ENCODE measurements around the gene PSMD13.

Gene PSMD13

GRCh38 chr11:289712-290620 is 53.2 kb downstream of the PSMD13 start:
- DNase-seq (ENCODE audit: low read depth in 1 of 2, low spot score in 1 of 2): no peak
- H3K4me3 ChIP-seq (replicated peaks; ENCODE audit: insufficient read depth, low read length): no peak overlapping the region
- H3K27me3 ChIP-seq (ENCODE audit: insufficient read depth, poor library complexity, severe bottlenecking): peaks cover 8% of the 10 kb centered on the region
- no peak overlapping the region for H3K27ac ChIP-seq (replicated peaks)
- TF ChIP-seq POLR2AphosphoS5 (IDR thresholded peaks at IDR 0.05; ENCODE audit: low read depth) (no peak), REST (IDR thresholded peaks at IDR 0.05; ENCODE audit: insufficient replicate concordance, low read depth) (no peak), SPI1 (IDR thresholded peaks at IDR 0.05; ENCODE audit: borderline replicate concordance, low read depth) (no peak), CTCF (IDR thresholded peaks at IDR 0.05; ENCODE audit: insufficient read depth, low read length) (no peak), GABPA (IDR thresholded peaks at IDR 0.05; ENCODE audit: low read depth) (no peak)

- Histone ChIP-seq H3K27ac (replicated peaks) (no peak overlapping the region), H3K27me3 (ENCODE audit: insufficient read depth, poor library complexity, severe bottlenecking) (peaks cover 8% of the 10 kb centered on the region), H3K4me3 (replicated peaks; ENCODE audit: insufficient read depth, low read length) (no peak overlapping the region)
- TF ChIP-seq CTCF (IDR thresholded peaks at IDR 0.05; ENCODE audit: insufficient read depth, low read length) (no peak), REST (IDR thresholded peaks at IDR 0.05; ENCODE audit: insufficient replicate concordance, low read depth) (no peak), GABPA (IDR thresholded peaks at IDR 0.05; ENCODE audit: low read depth) (no peak), SPI1 (IDR thresholded peaks at IDR 0.05; ENCODE audit: borderline replicate concordance, low read depth) (no peak), POLR2AphosphoS5 (IDR thresholded peaks at IDR 0.05; ENCODE audit: low read depth) (no peak)
- no peak for DNase-seq (ENCODE audit: low read depth in 1 of 2, low spot score in 1 of 2)
Observed at GRCh38 chr11:290621-291231, 54.0 kb downstream of the PSMD13 start.

GRCh38 chr11:291281-292210 is 54.8 kb downstream of the PSMD13 start:
- Histone ChIP-seq H3K27me3 (ENCODE audit: insufficient read depth, poor library complexity, severe bottlenecking) (peaks cover 8% of the 10 kb centered on the region), H3K27ac (replicated peaks) (no peak overlapping the region), H3K4me3 (replicated peaks; ENCODE audit: insufficient read depth, low read length) (no peak overlapping the region)
- TF ChIP-seq SPI1 (IDR thresholded peaks at IDR 0.05; ENCODE audit: borderline replicate concordance, low read depth) (no peak), REST (IDR thresholded peaks at IDR 0.05; ENCODE audit: insufficient replicate concordance, low read depth) (no peak), CTCF (IDR thresholded peaks at IDR 0.05; ENCODE audit: insufficient read depth, low read length) (no peak), GABPA (IDR thresholded peaks at IDR 0.05; ENCODE audit: low read depth) (no peak), POLR2AphosphoS5 (IDR thresholded peaks at IDR 0.05; ENCODE audit: low read depth) (no peak)
- DNase-seq (ENCODE audit: low read depth in 1 of 2, low spot score in 1 of 2): no peak
